MCF 10A (cell line): ENCODE results near the gene HOXB3. TPM values are rescaled to one million over a fixed set of nuclear protein-coding genes. Genes with fewer than 3 reads are reported as not detected.

Experiments used
- BruUV-seq: library from RNA; stranded (reverse); fragments of 400-500 nt; replicated peaks from 2 replicates; lab custom pipeline; 2021; lab: Mats Ljungman, UMichigan
- CTCF ChIA-PET: fragments of 300-600 bp; sonication (Branson Sonifier 250); formaldehyde crosslinking; extraction: SDS; loops from one replicate; lab custom pipeline; 2021; ENCODE audit warnings: antibody characterized with exemption, inconsistent platforms; lab: Yijun Ruan, JAX
- POLR2A ChIA-PET: fragments of 300-600, 350-650 bp; sonication (Branson Sonifier 250); formaldehyde crosslinking; extraction: SDS; loops from one replicate; lab custom pipeline; 2020; ENCODE audit warnings: antibody characterized with exemption, inconsistent platforms; lab: Yijun Ruan, JAX
- DNase-seq: peaks from one replicate; pipeline ENCODE4 v3.0.0-alpha.2; 2018; ENCODE audit not compliant: unreplicated experiment
- H3K27ac Mint-ChIP-seq: one replicate; pipeline ENCODE4 v1.8.0; 2022; ENCODE audit warnings: mild to moderate bottlenecking, low read depth, mixed read lengths; ENCODE audit not compliant: unreplicated experiment
- H3K27me3 Mint-ChIP-seq: one replicate; pipeline ENCODE4 v1.8.0; 2022; ENCODE audit warnings: mixed read lengths; ENCODE audit not compliant: insufficient read depth, unreplicated experiment
- H3K36me3 Mint-ChIP-seq: one replicate; pipeline ENCODE4 v1.8.0; 2022; ENCODE audit warnings: mild to moderate bottlenecking, moderate library complexity, mixed read lengths; ENCODE audit not compliant: insufficient read depth, unreplicated experiment
- H3K4me1 Mint-ChIP-seq: one replicate; pipeline ENCODE4 v1.8.0; 2022; ENCODE audit warnings: mixed read lengths; ENCODE audit not compliant: insufficient read depth, unreplicated experiment
- H3K4me3 Mint-ChIP-seq: one replicate; pipeline ENCODE4 v1.8.0; 2022; ENCODE audit warnings: mild to moderate bottlenecking, moderate library complexity, mixed read lengths; ENCODE audit not compliant: unreplicated experiment
- H3K9me3 Mint-ChIP-seq: one replicate; pipeline ENCODE4 v1.8.0; 2022; ENCODE audit warnings: mixed read lengths; ENCODE audit not compliant: unreplicated experiment
- intact Hi-C: fragments of 100-400 bp; cut with micrococcal nuclease; formaldehyde crosslinking; loops from 2 replicates; pipeline ENCODE4 v1.14.1; 2022
- total RNA-seq: library from RNA; stranded (reverse); gene quantifications from 2 replicates; pipeline ENCODE4 v1.2.3, GENCODE V29; 2022
- TF ChIP-seq, protein P1 (sequence below): fragments of 200-600 bp; IDR thresholded peaks from one replicate; pipeline ENCODE4 v1.8.0; 2022; ENCODE audit warnings: antibody characterized with exemption, mild to moderate bottlenecking; ENCODE audit not compliant: unreplicated experiment

HOXB3 gene
- total RNA-seq, 1 experiment from 2014 or later: 0.79 TPM

DNA sequence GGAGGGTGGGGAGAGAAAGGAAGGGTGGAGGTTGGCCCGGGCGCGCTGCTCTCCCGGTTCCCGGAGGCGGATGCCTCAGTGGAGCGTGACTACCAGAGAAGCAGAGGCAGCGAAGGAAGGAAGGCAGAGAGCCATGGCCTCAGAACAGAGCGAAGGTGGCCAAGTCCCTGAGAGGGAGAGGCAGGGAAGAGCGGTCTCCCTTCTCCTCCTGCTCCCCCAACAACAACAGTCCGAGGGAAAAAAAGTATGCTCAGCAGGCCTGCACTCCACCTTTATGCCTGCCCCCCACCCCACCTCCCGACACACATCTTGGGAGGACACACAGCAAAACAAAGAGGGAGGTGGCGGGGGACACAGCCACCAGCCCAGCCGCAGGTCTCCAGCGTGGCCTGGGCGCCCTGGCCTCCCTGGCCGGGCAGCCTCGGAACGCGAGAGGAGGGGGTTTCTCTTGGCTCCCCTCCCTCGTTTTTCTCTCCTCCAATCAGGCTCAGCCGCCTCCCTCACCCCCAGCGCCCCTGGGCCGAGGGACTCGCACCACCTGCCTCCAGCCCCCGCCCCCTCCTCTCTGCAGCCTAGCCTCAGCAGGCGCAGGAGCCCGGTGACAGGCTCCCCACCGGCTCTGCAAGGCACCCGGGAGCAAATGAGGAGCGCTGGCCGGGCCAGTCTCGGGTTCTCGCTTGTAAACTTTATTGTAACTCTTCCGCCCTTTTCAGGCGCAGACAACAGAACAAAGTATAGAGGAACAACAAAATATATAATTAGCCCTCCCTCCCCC is 21.8 kb upstream of the HOXB3 start:
- Mint-ChIP-seq H3K4me1 (peaks cover 1% of the 10 kb centered on the region), H3K36me3 (no peaks in the 10 kb centered on the region), H3K27ac (no peak overlapping the region), H3K4me3 (no peak overlapping the region), H3K9me3 (no peaks in the 10 kb centered on the region), H3K27me3 (peaks cover 98% of the 10 kb centered on the region)
- ChIA-PET POLR2A (no interaction called here), CTCF (no interaction called here)
- no TSS peak for BruUV-seq
- TF ChIP-seq, protein P1, sequence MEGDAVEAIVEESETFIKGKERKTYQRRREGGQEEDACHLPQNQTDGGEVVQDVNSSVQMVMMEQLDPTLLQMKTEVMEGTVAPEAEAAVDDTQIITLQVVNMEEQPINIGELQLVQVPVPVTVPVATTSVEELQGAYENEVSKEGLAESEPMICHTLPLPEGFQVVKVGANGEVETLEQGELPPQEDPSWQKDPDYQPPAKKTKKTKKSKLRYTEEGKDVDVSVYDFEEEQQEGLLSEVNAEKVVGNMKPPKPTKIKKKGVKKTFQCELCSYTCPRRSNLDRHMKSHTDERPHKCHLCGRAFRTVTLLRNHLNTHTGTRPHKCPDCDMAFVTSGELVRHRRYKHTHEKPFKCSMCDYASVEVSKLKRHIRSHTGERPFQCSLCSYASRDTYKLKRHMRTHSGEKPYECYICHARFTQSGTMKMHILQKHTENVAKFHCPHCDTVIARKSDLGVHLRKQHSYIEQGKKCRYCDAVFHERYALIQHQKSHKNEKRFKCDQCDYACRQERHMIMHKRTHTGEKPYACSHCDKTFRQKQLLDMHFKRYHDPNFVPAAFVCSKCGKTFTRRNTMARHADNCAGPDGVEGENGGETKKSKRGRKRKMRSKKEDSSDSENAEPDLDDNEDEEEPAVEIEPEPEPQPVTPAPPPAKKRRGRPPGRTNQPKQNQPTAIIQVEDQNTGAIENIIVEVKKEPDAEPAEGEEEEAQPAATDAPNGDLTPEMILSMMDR: no peak
- DNase-seq: no peak
- intact Hi-C loops: no loop called here

- no peak overlapping the region for H3K4me3 Mint-ChIP-seq
- H3K27me3 Mint-ChIP-seq: peaks cover 97% of the 10 kb centered on the region
- no peaks in the 10 kb centered on the region for H3K36me3 Mint-ChIP-seq
- no peaks in the 10 kb centered on the region for H3K4me1 Mint-ChIP-seq
- TF ChIP-seq, protein P1: no peak
- H3K9me3 Mint-ChIP-seq: no peaks in the 10 kb centered on the region
- DNase-seq: no peak
- intact Hi-C loops: no loop called here
- H3K27ac Mint-ChIP-seq: no peak overlapping the region
- no TSS peak for BruUV-seq
- ChIA-PET CTCF (no interaction called here), POLR2A (no interaction called here)
Measured at GRCh38 chr17:48611213-48611612, 21.2 kb upstream of the HOXB3 start.

- Mint-ChIP-seq H3K27me3 (peaks cover 97% of the 10 kb centered on the region), H3K4me1 (no peaks in the 10 kb centered on the region), H3K27ac (no peak within 1 kb of the TSS), H3K4me3 (no peak within 1 kb of the TSS), H3K36me3 (no peaks in the 10 kb centered on the region), H3K9me3 (no peaks in the 10 kb centered on the region)
- ChIA-PET CTCF (interaction anchor here (0.5 to 1.3 kb wide), 4 partner anchors 12 to 697 kb away, joined by 3 to 5 read pairs (median 3); no protein-coding TSS in a partner anchor), POLR2A (no interaction called here)
- TF ChIP-seq, protein P1: no peak
- no TSS peak for BruUV-seq
- intact Hi-C loops: no loop called here
- no peak for DNase-seq
Measured at GRCh38 chr17:48610282-48611211, 20.5 kb upstream of the HOXB3 start, which contains the start of gene HOXB7. HOXB7 (minus strand) TSS chr17:48611017; CDS start chr17:48610918, 99 bp downstream.
